Ascending aorta (tissue), 2 donors: ENCODE measurements around the gene C1orf21. TPM values are rescaled to one million over a fixed set of nuclear protein-coding genes. Genes with fewer than 3 reads are reported as not detected.
A peak's percentile ranks its signal among the peaks of the same experiment; 100 is the strongest.

Experiments used
- DNase-seq, 2 donors: peaks; one replicate each; pipeline ENCODE4 v3.0.0-alpha.2; 2019; ENCODE audit warnings: low spot score in 2 of 2
- H3K27ac ChIP-seq, 2 donors: fragments of 200-600 bp; sonication (generic); one replicate each; pipeline ENCODE4 v1.5.1; 2016 to 2017; ENCODE audit warnings: mild to moderate bottlenecking in 1 of 2
- H3K27me3 ChIP-seq: fragments of 200-600 bp; sonication (generic); one replicate; pipeline ENCODE4 v1.5.1; 2017
- H3K36me3 ChIP-seq, 2 donors: fragments of 200-600 bp; sonication (generic); one replicate each; pipeline ENCODE4 v1.5.1; 2016
- H3K4me1 ChIP-seq, 2 donors: fragments of 200-600 bp; sonication (generic); one replicate each; pipeline ENCODE4 v1.5.1; 2016 to 2017; ENCODE audit warnings: mild to moderate bottlenecking in 1 of 2
- H3K4me3 ChIP-seq, 2 donors: fragments of 200-600 bp; sonication (generic); one replicate each; pipeline ENCODE4 v1.5.1; 2016 to 2017; ENCODE audit warnings: mild to moderate bottlenecking in 1 of 2
- H3K9me3 ChIP-seq, 2 donors: fragments of 200-600 bp; sonication (generic); one replicate each; pipeline ENCODE4 v1.5.1; 2016
- CTCF ChIP-seq, 3 experiments: fragments of 200-600 bp in 2 of 3; fragments of 450-650 bp in 1 of 3; sonication (generic) in 2 of 3; IDR thresholded peaks; one replicate each; pipeline ENCODE4 v1.5.1; 2016 to 2019; ENCODE audit warnings: antibody characterized with exemption in 3 of 3, mild to moderate bottlenecking in 1 of 3, moderate library complexity in 1 of 3
- intact Hi-C: fragments of 100-400 bp; cut with DNase I; formaldehyde crosslinking; loops from one replicate; pipeline ENCODE4 v1.15.1; 2023
- total RNA-seq: library from RNA; depleted of rRNA; stranded (reverse); fragments of >200 nt; gene quantifications from one replicate; pipeline ENCODE4 v1.1.0, GENCODE V29; 2016

C1orf21 gene
- total RNA-seq, 1 donor from 2014 or later = 21.8 TPM

- Histone ChIP-seq H3K9me3 (no peaks in the 10 kb centered on the region), H3K27me3 (no peaks in the 10 kb centered on the region), H3K36me3 (no peaks in the 10 kb centered on the region), H3K4me1 (peaks cover 7 to 36% of the 10 kb centered on the region in 2 donors), H3K4me3 (no peak overlapping the region), H3K27ac (peak overlapping the region in 1 of 2 donors; percentile 81)
- no peak for DNase-seq
- no peak for TF ChIP-seq CTCF (IDR thresholded peaks at IDR 0.05)
- intact Hi-C loops = no loop called here
These were observed 263.5 kb downstream of the C1orf21 start for GRCh38 chr1:184650177-184650866.

GRCh38 chr1:184655185-184655584 lies 268.4 kb downstream of the C1orf21 start:
- no peak overlapping the region for H3K27ac ChIP-seq
- intact Hi-C loops = no loop called here
- no peaks in the 10 kb centered on the region for H3K27me3 ChIP-seq
- no peaks in the 10 kb centered on the region for H3K9me3 ChIP-seq
- no peaks in the 10 kb centered on the region for H3K36me3 ChIP-seq
- no peak overlapping the region for H3K4me3 ChIP-seq
- peaks cover 0 to under 1% of the 10 kb centered on the region in 2 donors for H3K4me1 ChIP-seq
- DNase-seq = no peak
- no peak for TF ChIP-seq CTCF (IDR thresholded peaks at IDR 0.05)

DNA sequence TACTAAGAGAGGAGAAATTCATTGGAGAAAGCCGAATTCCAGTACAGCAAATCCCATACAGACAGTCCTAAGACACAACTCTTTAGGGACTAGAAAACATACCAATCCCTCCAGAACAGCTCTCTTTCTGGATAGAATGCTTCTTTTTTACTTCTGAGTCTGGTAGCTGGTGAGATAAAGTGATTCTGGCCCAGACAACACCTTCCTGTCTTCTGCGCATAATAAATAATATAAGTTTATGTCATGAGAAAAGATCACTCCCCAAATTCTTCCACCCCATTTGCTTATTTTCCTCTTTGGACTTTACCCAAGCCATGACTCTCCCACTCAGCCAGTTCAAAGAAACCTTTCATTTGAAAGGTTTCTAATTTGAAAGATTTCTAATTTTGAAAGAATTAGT lies 269.4 kb downstream of the C1orf21 start:
- H3K4me3 ChIP-seq = no peak overlapping the region
- no peak for DNase-seq
- TF ChIP-seq CTCF (IDR thresholded peaks at IDR 0.05) = no peak
- H3K9me3 ChIP-seq = no peaks in the 10 kb centered on the region
- no peak overlapping the region for H3K27ac ChIP-seq
- no peaks in the 10 kb centered on the region for H3K36me3 ChIP-seq
- intact Hi-C loops = no loop called here
- no peaks in the 10 kb centered on the region for H3K27me3 ChIP-seq
- no peaks in the 10 kb centered on the region for H3K4me1 ChIP-seq

- TF ChIP-seq CTCF (IDR thresholded peaks at IDR 0.05) = no peak
- H3K4me3 ChIP-seq = no peak overlapping the region
- no peaks in the 10 kb centered on the region for H3K9me3 ChIP-seq
- no peak overlapping the region for H3K27ac ChIP-seq
- intact Hi-C loops = no loop called here
- no peak for DNase-seq
- H3K27me3 ChIP-seq = no peaks in the 10 kb centered on the region
- no peaks in the 10 kb centered on the region for H3K36me3 ChIP-seq
- no peaks in the 10 kb centered on the region for H3K4me1 ChIP-seq
These were observed 271.2 kb downstream of the C1orf21 start for GRCh38 chr1:184658055-184658454.

DNA sequence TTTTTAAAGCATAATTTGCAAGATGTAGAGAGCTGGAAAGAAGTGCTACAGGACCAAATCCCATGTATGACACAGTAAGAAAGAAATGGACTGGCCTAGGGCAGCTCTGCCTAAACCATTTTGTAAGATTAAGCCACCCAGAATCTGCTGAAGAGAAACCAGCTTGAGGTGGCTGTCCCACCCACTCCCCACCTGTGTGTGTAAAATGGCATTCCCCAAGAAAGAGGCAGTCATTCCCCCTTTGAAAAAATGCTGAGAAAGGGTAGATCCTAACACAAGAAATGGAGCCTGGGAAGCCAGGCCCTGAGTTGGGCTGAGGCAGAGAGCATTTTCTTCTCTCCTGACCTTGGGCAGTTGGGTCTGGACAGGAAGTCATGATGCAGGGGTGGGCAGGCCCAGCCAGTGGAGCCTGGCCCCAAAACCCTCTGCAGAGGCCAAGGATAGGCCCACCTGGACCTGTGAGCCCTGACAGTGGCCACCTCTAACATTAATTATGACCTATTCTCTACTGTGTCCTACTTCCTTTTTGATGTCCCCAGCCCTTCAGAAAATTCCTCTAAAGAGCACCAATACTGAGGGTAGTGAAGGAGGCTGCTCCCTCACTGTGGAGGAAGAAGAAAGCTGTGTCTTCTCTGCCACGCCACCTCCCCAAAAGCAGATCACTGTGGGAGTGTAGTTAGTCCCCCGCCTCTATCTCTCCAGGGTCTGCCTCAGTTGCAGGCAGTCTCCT lies 273.8 kb downstream of the C1orf21 start:
- intact Hi-C loops = loop anchor here (5.0 to 10.0 kb wide), 4 partner anchors 53 to 416 kb away; partner anchors contain the start of gene C1orf21
- Histone ChIP-seq H3K4me1 (peaks cover 0 to 8% of the 10 kb centered on the region in 2 donors), H3K27me3 (no peaks in the 10 kb centered on the region), H3K4me3 (no peak overlapping the region), H3K27ac (no peak overlapping the region), H3K36me3 (no peaks in the 10 kb centered on the region), H3K9me3 (no peaks in the 10 kb centered on the region)
- no peak for TF ChIP-seq CTCF (IDR thresholded peaks at IDR 0.05)
- no peak for DNase-seq
